DOHH2 (cell line): ENCODE results near the gene CNTN4.

Experiments used
- H3F3A ChIP-seq: fragments of 200-600 bp; sonication (generic), shearing (Covaris generic); 2 replicates; pipeline ENCODE4 v1.6.0; 2016; ENCODE audit warnings: antibody characterized with exemption, mild to moderate bottlenecking; ENCODE audit not compliant: control insufficient read depth, insufficient read depth
- H3K27ac ChIP-seq: fragments of 200-600 bp; sonication (generic); 2 replicates; pipeline ENCODE4 v1.5.1; 2014; ENCODE audit warnings: low read depth, mild to moderate bottlenecking, low read length, moderate library complexity
- H3K27me3 ChIP-seq: fragments of 200-600 bp; sonication (generic); 2 replicates; pipeline ENCODE4 v1.6.1; 2014; ENCODE audit warnings: mild to moderate bottlenecking, low read length, mixed read lengths; ENCODE audit not compliant: control insufficient read depth
- H3K36me3 ChIP-seq: fragments of 200-600 bp; sonication (generic); 2 replicates; pipeline ENCODE4 v1.6.1; 2014; ENCODE audit warnings: mild to moderate bottlenecking, low read length, moderate library complexity, mixed read lengths; ENCODE audit not compliant: control insufficient read depth
- H3K4me1 ChIP-seq: fragments of 200-600 bp; sonication (generic); 2 replicates; pipeline ENCODE4 v1.6.1; 2014; ENCODE audit warnings: mild to moderate bottlenecking, low read length, mixed read lengths; ENCODE audit not compliant: control insufficient read depth
- H3K4me2 ChIP-seq: fragments of 200-600 bp; sonication (generic); 2 replicates; pipeline ENCODE4 v1.6.0; 2014; ENCODE audit warnings: mild to moderate bottlenecking, low read length, moderate library complexity
- H3K4me3 ChIP-seq: fragments of 200-600 bp; sonication (generic); 2 replicates; pipeline ENCODE4 v1.5.1; 2014; ENCODE audit warnings: mild to moderate bottlenecking, low read length, mixed read lengths
- H3K79me2 ChIP-seq: fragments of 200-600 bp; sonication (generic); 2 replicates; pipeline ENCODE4 v1.6.1; 2014; ENCODE audit warnings: mild to moderate bottlenecking, low read length, mixed read lengths; ENCODE audit not compliant: control insufficient read depth
- H3K9me2 ChIP-seq: fragments of 200-600 bp; sonication (generic); replicated peaks from 2 replicates; pipeline ENCODE4 v1.6.1; 2014; ENCODE audit warnings: mild to moderate bottlenecking, low read length, mixed read lengths; ENCODE audit not compliant: control insufficient read depth
- H3K9me3 ChIP-seq: fragments of 200-600 bp; sonication (generic); 2 replicates; pipeline ENCODE4 v1.6.1; 2014; ENCODE audit warnings: antibody characterized with exemption, low read length, mixed read lengths; ENCODE audit not compliant: control insufficient read depth, insufficient read depth
- H4K20me1 ChIP-seq: fragments of 200-600 bp; sonication (generic); 2 replicates; pipeline ENCODE4 v1.6.0; 2014; ENCODE audit warnings: low read depth, mild to moderate bottlenecking, antibody characterized with exemption, low read length, moderate library complexity; ENCODE audit not compliant: control insufficient read depth, insufficient read depth
- CTCF ChIP-seq: fragments of 200-600 bp; sonication (generic); IDR thresholded peaks from one replicate; pipeline ENCODE4 v1.5.1; 2014; ENCODE audit warnings: antibody characterized with exemption, mild to moderate bottlenecking, low read depth, low read length; ENCODE audit not compliant: poor library complexity, severe bottlenecking
- EZH2phosphoT487 ChIP-seq: fragments of 200-600 bp; sonication (generic); IDR thresholded peaks from 2 replicates; pipeline ENCODE4 v1.6.1; 2017; ENCODE audit warnings: borderline replicate concordance, mild to moderate bottlenecking, antibody characterized with exemption, low read length, moderate library complexity, mixed read lengths

CNTN4 gene

GRCh38 chr3:2657971-2658370, 559.3 kb downstream of the CNTN4 start:
- H3K4me1 ChIP-seq, result no peaks in the 10 kb centered on the region
- TF ChIP-seq CTCF (no peak), EZH2phosphoT487 (no peak)

GRCh38 chr3:2659896-2660295, 561.2 kb downstream of the CNTN4 start:
- no peaks in the 10 kb centered on the region for H3F3A ChIP-seq

More at GRCh38 chr3:2657971-2658370, 559.3 kb downstream of the CNTN4 start:
- Histone ChIP-seq H3K36me3 (no peaks in the 10 kb centered on the region), H4K20me1 (no peaks in the 10 kb centered on the region), H3K4me2 (no peak overlapping the region), H3K27ac (no peak overlapping the region), H3K9me2 (no peaks in the 10 kb centered on the region), H3K4me3 (no peak overlapping the region), H3K27me3 (no peaks in the 10 kb centered on the region), H3K9me3 (no peaks in the 10 kb centered on the region), H3K79me2 (no peaks in the 10 kb centered on the region), H3F3A (no peaks in the 10 kb centered on the region)

GRCh38 chr3:2661078-2661477, 562.4 kb downstream of the CNTN4 start:
- TF ChIP-seq EZH2phosphoT487 (no peak), CTCF (no peak)

More at GRCh38 chr3:2659896-2660295, 561.2 kb downstream of the CNTN4 start:
- Histone ChIP-seq H3K4me3 (no peak overlapping the region), H3K79me2 (no peaks in the 10 kb centered on the region), H3K27ac (no peak overlapping the region), H3K4me1 (no peaks in the 10 kb centered on the region), H3K4me2 (no peak overlapping the region), H3K9me3 (no peaks in the 10 kb centered on the region), H3K36me3 (no peaks in the 10 kb centered on the region), H3K27me3 (no peaks in the 10 kb centered on the region), H4K20me1 (no peaks in the 10 kb centered on the region), H3K9me2 (no peaks in the 10 kb centered on the region)
- no peak for TF ChIP-seq EZH2phosphoT487
- TF ChIP-seq CTCF, result no peak

GRCh38 chr3:2677501-2677900, 578.8 kb downstream of the CNTN4 start:
- Histone ChIP-seq H3K4me3 (no peak overlapping the region), H4K20me1 (no peaks in the 10 kb centered on the region), H3K36me3 (no peaks in the 10 kb centered on the region), H3K79me2 (no peaks in the 10 kb centered on the region), H3F3A (no peaks in the 10 kb centered on the region), H3K9me2 (no peaks in the 10 kb centered on the region), H3K4me1 (no peaks in the 10 kb centered on the region), H3K27ac (no peak overlapping the region), H3K27me3 (no peaks in the 10 kb centered on the region), H3K9me3 (no peaks in the 10 kb centered on the region), H3K4me2 (no peak overlapping the region)
- TF ChIP-seq EZH2phosphoT487 (no peak), CTCF (no peak)

More at GRCh38 chr3:2661078-2661477, 562.4 kb downstream of the CNTN4 start:
- H3K4me1 ChIP-seq, result no peaks in the 10 kb centered on the region
- H4K20me1 ChIP-seq, result no peaks in the 10 kb centered on the region
- no peaks in the 10 kb centered on the region for H3K27me3 ChIP-seq
- H3K9me2 ChIP-seq, result no peaks in the 10 kb centered on the region
- H3K79me2 ChIP-seq, result no peaks in the 10 kb centered on the region
- H3K27ac ChIP-seq, result no peak overlapping the region
- no peaks in the 10 kb centered on the region for H3K9me3 ChIP-seq
- no peak overlapping the region for H3K4me2 ChIP-seq
- H3F3A ChIP-seq, result no peaks in the 10 kb centered on the region
- H3K4me3 ChIP-seq, result no peak overlapping the region
- no peaks in the 10 kb centered on the region for H3K36me3 ChIP-seq
